Lung (tissue), 12 donors: ENCODE data around the gene ARID5B. TPM values are rescaled to one million over a fixed set of nuclear protein-coding genes. Genes with fewer than 3 reads are reported as not detected.

Source experiments
- ATAC-seq: fragments of 200-7000 bp; cut with Tn5 transposase; one replicate; pipeline ENCODE4 v1.9.1; 2020; ENCODE audit warnings: moderate number of reproducible peaks; ENCODE audit not compliant: insufficient read depth, low FRiP score
- DNase-seq, 3 donors: peaks; one replicate each; pipeline ENCODE4 v3.0.0-alpha.2; 2013 to 2017
- H3K27ac ChIP-seq, 2 donors: one replicate each; pipeline ENCODE4 v1.5.1; 2013; ENCODE audit warnings: mild to moderate bottlenecking in 2 of 2, moderate library complexity in 2 of 2, control low read depth in 1 of 2, inconsistent platforms in 1 of 2, low read depth in 1 of 2, low read length in 1 of 2
- H3K27me3 ChIP-seq, 3 donors: one replicate each; pipeline ENCODE4 v1.5.1; 2013; ENCODE audit warnings: low read length in 2 of 3; ENCODE audit not compliant: control insufficient read depth in 3 of 3, insufficient read depth in 3 of 3
- H3K36me3 ChIP-seq, 4 donors: one replicate each; pipeline ENCODE4 v1.5.1; 2013; ENCODE audit warnings: low read length in 4 of 4, mild to moderate bottlenecking in 1 of 4, moderate library complexity in 1 of 4; ENCODE audit not compliant: control insufficient read depth in 4 of 4, insufficient read depth in 4 of 4
- H3K4me1 ChIP-seq, 5 donors: one replicate each; pipeline ENCODE4 v1.5.1; 2013; ENCODE audit warnings: low read length in 5 of 5, mild to moderate bottlenecking in 2 of 5, moderate library complexity in 1 of 5; ENCODE audit not compliant: control insufficient read depth in 5 of 5, insufficient read depth in 5 of 5
- H3K4me3 ChIP-seq: one replicate; pipeline ENCODE4 v1.5.1; 2013; ENCODE audit warnings: mild to moderate bottlenecking, control low read depth, moderate library complexity
- H3K9ac ChIP-seq, 2 donors: one replicate each; pipeline ENCODE4 v1.5.1; 2013; ENCODE audit warnings: low read length in 2 of 2, control low read depth in 1 of 2; ENCODE audit not compliant: insufficient read depth in 1 of 2
- H3K9me3 ChIP-seq, 4 donors: one replicate each; pipeline ENCODE4 v1.5.1; 2013; ENCODE audit warnings: low read length in 3 of 4, mild to moderate bottlenecking in 1 of 4, moderate library complexity in 1 of 4; ENCODE audit not compliant: control insufficient read depth in 4 of 4, insufficient read depth in 3 of 4
- WGBS, 2 donors: extraction: QIAGEN DNeasy Blood & Tissue Kit; methylation state at CpG; one replicate each; pipeline ENCODE4 v1.1.7; 2013; 5-methylcytosine and 5-hydroxymethylcytosine counted together
- polyA plus RNA-seq, 2 donors: library from polyadenylated mRNA; stranded (reverse); fragments of 200-250 nt; gene quantifications; one replicate each; pipeline ENCODE4 v1.2.1, GENCODE V29; 2013
- total RNA-seq, 2 donors: library from RNA; depleted of rRNA in 1 of 2; stranded (reverse); fragments of >200 nt in 1 of 2; gene quantifications; one replicate each; pipeline ENCODE4 v1.2.1, GENCODE V29; 2014 to 2021
- TF ChIP-seq, protein P1 (sequence below): IDR thresholded peaks from 2 replicates; pipeline ENCODE4 v1.5.1; 2012; ENCODE audit warnings: mild to moderate bottlenecking; ENCODE audit errors: control extremely low read depth, extremely low read depth
- donor health status: control.
- donor health status: control.
- donor health status: Bipolar disorder and iron deficiency.
- donor health status: healthy.
- donor health status: DM: yes; HTN: yes; CAD: no.

The ARID5B gene
- total and polyA plus RNA-seq, 4 donors = 7.8 to 95.3 (median 22.0) TPM

DNA sequence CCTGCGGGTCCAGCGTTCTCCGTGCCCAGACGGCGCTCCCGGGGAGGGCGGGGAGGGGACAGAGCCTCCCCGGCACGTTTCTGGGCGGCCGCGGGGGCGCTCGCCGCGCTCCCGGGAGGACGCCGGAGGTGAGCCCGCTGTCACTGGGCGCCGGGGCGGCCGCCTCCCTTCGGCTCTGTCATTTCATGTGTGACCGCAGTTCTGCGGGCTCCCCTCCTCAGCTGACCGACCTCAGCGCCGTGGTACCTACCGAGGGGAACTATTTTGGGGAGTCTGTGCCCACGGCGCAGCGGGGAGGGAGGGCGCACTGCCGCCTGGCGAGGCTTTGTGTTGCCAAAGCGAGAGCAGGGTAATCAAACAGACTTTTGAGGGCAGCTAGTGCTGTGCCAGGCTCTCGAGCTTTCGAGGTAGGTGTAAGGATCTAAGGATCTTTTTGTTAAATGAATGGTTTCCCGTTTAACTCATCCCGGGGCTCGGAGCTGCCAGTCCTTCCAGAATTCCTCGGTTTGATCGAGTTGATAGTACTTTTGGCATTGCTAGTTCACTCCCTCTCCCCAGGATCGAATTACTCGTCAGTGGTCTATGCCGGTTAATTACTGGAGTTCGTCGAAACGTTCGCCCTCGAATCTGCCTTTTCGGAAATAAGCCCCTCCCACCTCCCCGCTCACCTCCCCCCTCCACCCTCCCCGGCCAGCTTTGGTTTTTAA, 1.9 kb downstream of the ARID5B start:
- TF ChIP-seq, protein P1, sequence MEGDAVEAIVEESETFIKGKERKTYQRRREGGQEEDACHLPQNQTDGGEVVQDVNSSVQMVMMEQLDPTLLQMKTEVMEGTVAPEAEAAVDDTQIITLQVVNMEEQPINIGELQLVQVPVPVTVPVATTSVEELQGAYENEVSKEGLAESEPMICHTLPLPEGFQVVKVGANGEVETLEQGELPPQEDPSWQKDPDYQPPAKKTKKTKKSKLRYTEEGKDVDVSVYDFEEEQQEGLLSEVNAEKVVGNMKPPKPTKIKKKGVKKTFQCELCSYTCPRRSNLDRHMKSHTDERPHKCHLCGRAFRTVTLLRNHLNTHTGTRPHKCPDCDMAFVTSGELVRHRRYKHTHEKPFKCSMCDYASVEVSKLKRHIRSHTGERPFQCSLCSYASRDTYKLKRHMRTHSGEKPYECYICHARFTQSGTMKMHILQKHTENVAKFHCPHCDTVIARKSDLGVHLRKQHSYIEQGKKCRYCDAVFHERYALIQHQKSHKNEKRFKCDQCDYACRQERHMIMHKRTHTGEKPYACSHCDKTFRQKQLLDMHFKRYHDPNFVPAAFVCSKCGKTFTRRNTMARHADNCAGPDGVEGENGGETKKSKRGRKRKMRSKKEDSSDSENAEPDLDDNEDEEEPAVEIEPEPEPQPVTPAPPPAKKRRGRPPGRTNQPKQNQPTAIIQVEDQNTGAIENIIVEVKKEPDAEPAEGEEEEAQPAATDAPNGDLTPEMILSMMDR = no peak
- Histone ChIP-seq H3K9me3 (no peaks in the 10 kb centered on the region), H3K36me3 (peaks cover 0 to 2% (median 0%) of the 10 kb centered on the region in 4 donors), H3K27me3 (no peaks in the 10 kb centered on the region), H3K9ac (peak overlapping the region; percentile 69 to 100), H3K4me1 (peaks cover 0 to 29% (median 8%) of the 10 kb centered on the region in 5 donors), H3K27ac (peak overlapping the region; percentile 89 to 99), H3K4me3 (peak overlapping the region; percentile 78)
- 0 to 1% methylated on average over 48 to 56 of the region's 56 CpGs for WGBS, 2 donors
- DNase-seq (peak; percentile 75 to 88 (median 87)), ATAC-seq (peak; percentile 38)

DNA sequence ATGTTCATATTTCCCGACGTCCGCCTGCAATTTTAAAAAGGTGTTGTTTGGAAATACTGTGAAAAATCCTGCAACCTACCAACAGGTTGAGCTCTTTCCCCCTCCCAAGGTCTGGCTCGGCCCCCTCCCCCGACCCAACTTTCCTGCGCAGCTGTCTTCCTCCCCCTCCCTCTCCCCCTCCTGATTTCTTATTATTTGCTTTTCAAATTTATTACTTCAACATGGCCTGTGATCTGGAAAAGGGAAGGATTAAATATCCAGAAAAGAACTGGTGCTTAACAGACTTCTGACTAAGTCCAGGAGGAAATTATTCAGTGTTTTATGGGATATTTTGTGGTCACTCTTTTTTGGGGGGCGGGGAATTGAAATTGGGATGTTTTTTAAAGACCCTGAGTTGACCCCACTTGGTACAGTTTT, 2.4 kb downstream of the ARID5B start:
- no peak for ATAC-seq

DNA sequence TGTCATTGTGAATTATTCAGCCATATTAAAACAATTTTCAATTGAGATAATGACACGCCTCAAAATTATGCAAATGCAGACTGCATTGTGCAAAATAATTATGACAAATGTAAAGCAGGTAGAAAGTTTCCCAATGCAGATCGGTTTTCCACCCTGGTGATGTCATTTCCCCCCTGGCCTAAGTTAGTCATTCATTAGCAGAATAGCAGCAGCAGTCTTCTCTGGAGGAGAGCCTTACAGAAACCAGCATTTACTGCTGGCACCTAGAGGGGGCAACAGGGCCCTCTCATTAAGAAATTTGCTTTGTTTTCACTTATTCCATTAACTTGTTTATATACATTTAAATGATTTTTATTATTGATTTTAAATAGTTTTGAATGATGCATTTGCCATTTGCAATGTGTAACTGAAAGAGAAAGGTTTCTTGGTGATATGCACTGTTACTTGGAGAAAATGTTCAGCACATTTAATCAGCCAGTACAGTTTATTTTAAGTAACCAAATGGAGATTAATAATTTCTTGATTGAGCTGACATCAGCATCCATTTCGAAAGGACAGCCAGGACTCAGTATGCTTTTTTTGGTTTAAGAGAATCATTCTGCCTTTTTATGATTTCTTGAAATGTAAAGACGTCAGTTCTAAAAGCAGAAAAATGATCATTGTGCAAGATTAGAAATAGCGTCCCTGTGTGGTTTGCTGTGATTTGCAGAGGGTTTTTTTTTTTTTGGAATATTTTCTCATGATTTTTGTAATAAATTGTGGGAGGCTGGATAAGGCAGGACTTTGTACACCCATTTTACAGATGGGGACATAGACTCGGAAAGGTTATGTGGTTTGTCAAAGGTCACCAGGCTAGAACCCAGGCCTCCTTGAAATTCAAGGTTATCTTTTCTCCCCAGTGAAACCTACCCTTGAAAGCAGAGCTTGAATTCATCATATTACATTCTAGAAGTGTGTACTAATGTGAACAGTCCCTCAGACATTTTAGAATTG, 3.5 kb downstream of the ARID5B start:
- ATAC-seq (no peak), DNase-seq (peak; percentile 45 to 71 (median 71))
- Histone ChIP-seq H3K27me3 (no peaks in the 10 kb centered on the region), H3K9ac (peak overlapping the region; percentile 17 to 69), H3K36me3 (peaks cover 0 to 2% (median 0%) of the 10 kb centered on the region in 4 donors), H3K27ac (peak overlapping the region in 1 of 2 donors; percentile 89), H3K4me1 (peaks cover 0 to 16% (median 6%) of the 10 kb centered on the region in 5 donors), H3K9me3 (no peaks in the 10 kb centered on the region), H3K4me3 (no peak overlapping the region)
- TF ChIP-seq, protein P1 = peak; percentile 5
- 42 to 46% methylated on average over 6 of the region's 6 CpGs for WGBS, 2 donors

More for the DNA sequence above, 2.4 kb downstream of the ARID5B start:
- peaks cover 0 to 24% (median 8%) of the 10 kb centered on the region in 5 donors for H3K4me1 ChIP-seq
- peak overlapping the region; percentile 63 to 89 for H3K27ac ChIP-seq
- H3K4me3 ChIP-seq = no peak overlapping the region
- no peaks in the 10 kb centered on the region for H3K27me3 ChIP-seq
- WGBS, 2 donors = 8% methylated on average over 7 of the region's 7 CpGs
- TF ChIP-seq, protein P1 = no peak
- no peaks in the 10 kb centered on the region for H3K9me3 ChIP-seq
- H3K9ac ChIP-seq = peak overlapping the region; percentile 17 to 69
- no peak for DNase-seq
- H3K36me3 ChIP-seq = peaks cover 0 to 2% (median 0%) of the 10 kb centered on the region in 4 donors
